Measurements from ENCODE around the gene MROH9.

MROH9 gene

GRCh38 chr1:171055966-171056643, 120.8 kb downstream of the MROH9 start:
- H3K4me3 ChIP-seq (ENCODE audit: low read length): no peak overlapping the region
- DNase-seq (ENCODE audit: low read depth, low spot score): no peak

GRCh38 chr1:171061425-171062143, 126.2 kb downstream of the MROH9 start:
- no peak overlapping the region for H3K4me3 ChIP-seq (ENCODE audit: low read length)
- DNase-seq (ENCODE audit: low read depth, low spot score): no peak

DNA sequence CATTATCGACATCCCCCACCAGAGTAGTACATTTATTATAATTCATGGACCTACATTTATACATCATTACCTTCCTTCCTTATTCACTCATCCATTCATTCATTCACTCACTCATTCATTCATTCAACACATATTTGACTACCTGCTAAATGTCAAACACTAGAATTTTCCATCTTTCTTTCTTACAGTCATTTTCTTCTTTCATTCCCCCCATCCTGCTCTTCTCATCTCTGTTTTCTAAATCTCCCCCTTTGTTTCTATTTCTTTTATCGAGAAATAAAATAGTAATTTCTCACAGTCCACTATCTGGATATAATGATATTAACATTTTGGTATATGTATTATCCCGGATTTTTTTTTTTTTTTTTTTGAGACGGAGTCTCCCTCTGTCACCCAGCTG, 127.6 kb downstream of the MROH9 start:
- DNase-seq (ENCODE audit: low read depth, low spot score): no peak
- no peak overlapping the region for H3K4me3 ChIP-seq (ENCODE audit: low read length)

GRCh38 chr1:171075041-171075440, 139.7 kb downstream of the MROH9 start:
- H3K4me3 ChIP-seq (ENCODE audit: low read length): no peak overlapping the region
- no peak for DNase-seq (ENCODE audit: low read depth, low spot score)

DNA sequence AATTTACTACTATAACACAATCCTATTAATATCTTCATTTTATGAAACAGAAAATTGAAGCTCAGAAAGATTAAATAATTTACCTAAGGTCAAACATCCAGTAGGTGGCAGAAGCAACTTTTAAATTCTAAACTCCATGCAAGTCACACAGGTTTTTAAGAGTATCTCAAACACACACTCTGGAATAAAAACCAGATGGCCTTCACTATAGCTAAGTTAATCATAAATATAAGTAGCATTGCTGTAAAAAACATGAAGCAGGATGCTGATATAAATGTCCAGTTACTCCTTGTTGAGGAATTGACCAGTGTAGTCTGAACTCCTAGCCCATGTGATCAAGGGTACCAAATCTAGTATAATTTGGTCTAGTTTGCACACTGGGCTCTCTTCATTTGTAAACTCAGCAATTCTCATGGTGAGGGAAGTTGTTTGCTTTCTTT, 146.0 kb downstream of the MROH9 start:
- peak; percentile 16 for DNase-seq (ENCODE audit: low read depth, low spot score)
- H3K4me3 ChIP-seq (ENCODE audit: low read length): no peak overlapping the region

- no peak for DNase-seq (ENCODE audit: low read depth, low spot score)
- no peak overlapping the region for H3K4me3 ChIP-seq (ENCODE audit: low read length)
Measured at GRCh38 chr1:171081763-171082201, 146.4 kb downstream of the MROH9 start.

DNA sequence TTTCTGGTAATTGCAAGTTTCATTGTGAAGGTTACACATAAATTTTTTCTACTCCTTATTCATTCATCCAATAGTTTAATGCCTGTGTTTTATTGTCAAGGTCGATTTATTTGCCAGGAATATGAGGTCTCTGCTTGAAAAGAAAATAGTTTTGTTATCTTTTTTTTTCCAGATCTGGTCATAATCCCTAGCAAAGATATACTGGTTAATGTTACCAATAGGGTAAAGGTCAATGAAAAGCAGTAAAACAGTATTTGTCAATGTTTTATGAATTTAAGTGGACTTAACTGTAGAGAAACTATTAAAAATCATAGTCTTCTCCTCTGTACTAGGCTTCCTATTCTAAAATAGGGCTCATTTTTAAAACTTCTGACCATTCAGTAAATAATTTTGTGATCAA, 147.3 kb downstream of the MROH9 start:
- DNase-seq (ENCODE audit: low read depth, low spot score): no peak
- H3K4me3 ChIP-seq (ENCODE audit: low read length): no peak overlapping the region

DNA sequence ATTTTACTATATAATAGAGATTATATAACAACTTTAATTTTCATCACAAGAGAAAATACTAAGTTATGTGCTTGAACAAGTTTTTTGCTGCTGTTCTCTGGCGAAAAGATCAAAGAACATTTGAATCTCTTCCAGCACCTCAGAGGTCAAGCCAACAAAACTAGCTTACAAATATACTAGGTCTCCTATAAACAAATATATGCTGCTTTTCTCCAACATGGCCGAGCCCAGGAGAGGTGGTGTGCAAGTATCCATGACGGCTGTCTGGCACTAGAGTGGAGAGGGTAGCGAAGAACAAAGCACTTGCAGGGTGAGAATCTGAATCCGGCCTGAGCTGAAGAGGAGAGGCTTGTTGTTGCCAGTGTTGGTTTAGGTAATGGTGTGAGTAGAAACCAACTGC, 147.9 kb downstream of the MROH9 start:
- H3K4me3 ChIP-seq (ENCODE audit: low read length): no peak overlapping the region
- no peak for DNase-seq (ENCODE audit: low read depth, low spot score)

- no peak for DNase-seq (ENCODE audit: low read depth, low spot score)
- H3K4me3 ChIP-seq (ENCODE audit: low read length): no peak overlapping the region
Measured at GRCh38 chr1:171084091-171084490, 148.8 kb downstream of the MROH9 start.

GRCh38 chr1:171084870-171085269, 149.5 kb downstream of the MROH9 start:
- H3K4me3 ChIP-seq (ENCODE audit: low read length): no peak overlapping the region

GRCh38 chr1:171087896-171088295, 152.6 kb downstream of the MROH9 start:
- no peak for DNase-seq (ENCODE audit: low read depth, low spot score)

More at GRCh38 chr1:171084870-171085269, 149.5 kb downstream of the MROH9 start:
- DNase-seq (ENCODE audit: low read depth, low spot score): no peak

GRCh38 chr1:171090604-171091003, 155.3 kb downstream of the MROH9 start, which contains the start of gene FMO3:
TSS of gene FMO3 (plus strand) at chr1:171090905. CDS start at chr1:171092659, 1,754 bp downstream.
- DNase-seq (ENCODE audit: low read depth, low spot score): no peak
- H3K4me3 ChIP-seq (ENCODE audit: low read length): no peak within 1 kb of the TSS

More at GRCh38 chr1:171087896-171088295, 152.6 kb downstream of the MROH9 start:
- no peak overlapping the region for H3K4me3 ChIP-seq (ENCODE audit: low read length)

DNA sequence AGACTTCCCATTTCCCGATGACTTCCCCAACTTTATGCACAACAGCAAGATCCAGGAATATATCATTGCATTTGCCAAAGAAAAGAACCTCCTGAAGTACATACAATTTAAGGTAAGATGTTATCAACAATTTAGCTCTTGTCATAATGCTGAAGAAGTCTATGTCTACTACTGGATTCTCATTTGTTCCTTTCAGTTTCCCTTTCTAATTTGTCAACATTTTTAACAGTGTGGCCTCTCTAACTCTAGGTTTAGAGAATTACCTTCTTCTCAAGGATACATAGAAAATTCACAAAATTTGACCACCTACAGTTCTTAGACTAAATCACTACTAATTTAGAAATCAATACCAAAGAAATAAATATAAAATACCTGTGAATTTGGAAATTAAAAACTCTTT, 168.5 kb downstream of the MROH9 start:
- DNase-seq (ENCODE audit: low read depth, low spot score): no peak
- no peak overlapping the region for H3K4me3 ChIP-seq (ENCODE audit: low read length)

GRCh38 chr1:171107262-171107940, 172.1 kb downstream of the MROH9 start:
- no peak overlapping the region for H3K4me3 ChIP-seq (ENCODE audit: low read length)
- no peak for DNase-seq (ENCODE audit: low read depth, low spot score)

DNA sequence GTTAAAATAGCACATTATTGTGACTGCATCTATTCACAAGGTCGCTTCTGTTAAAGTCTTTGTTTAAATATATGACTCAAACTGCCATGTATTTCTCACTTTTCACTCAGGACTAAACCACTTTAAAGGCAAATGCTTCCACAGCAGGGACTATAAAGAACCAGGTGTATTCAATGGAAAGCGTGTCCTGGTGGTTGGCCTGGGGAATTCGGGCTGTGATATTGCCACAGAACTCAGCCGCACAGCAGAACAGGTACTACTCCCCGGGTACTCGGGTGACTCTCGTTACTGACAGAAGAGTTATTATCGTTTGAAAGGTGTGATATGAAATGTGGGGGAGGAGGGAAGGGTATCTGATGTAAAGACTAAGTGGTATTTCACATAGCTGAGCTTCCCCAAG, 172.6 kb downstream of the MROH9 start:
- H3K4me3 ChIP-seq (ENCODE audit: low read length): no peak overlapping the region
- DNase-seq (ENCODE audit: low read depth, low spot score): no peak

- DNase-seq (ENCODE audit: low read depth, low spot score): no peak
Measured at GRCh38 chr1:171109966-171110365, 174.6 kb downstream of the MROH9 start.

DNA sequence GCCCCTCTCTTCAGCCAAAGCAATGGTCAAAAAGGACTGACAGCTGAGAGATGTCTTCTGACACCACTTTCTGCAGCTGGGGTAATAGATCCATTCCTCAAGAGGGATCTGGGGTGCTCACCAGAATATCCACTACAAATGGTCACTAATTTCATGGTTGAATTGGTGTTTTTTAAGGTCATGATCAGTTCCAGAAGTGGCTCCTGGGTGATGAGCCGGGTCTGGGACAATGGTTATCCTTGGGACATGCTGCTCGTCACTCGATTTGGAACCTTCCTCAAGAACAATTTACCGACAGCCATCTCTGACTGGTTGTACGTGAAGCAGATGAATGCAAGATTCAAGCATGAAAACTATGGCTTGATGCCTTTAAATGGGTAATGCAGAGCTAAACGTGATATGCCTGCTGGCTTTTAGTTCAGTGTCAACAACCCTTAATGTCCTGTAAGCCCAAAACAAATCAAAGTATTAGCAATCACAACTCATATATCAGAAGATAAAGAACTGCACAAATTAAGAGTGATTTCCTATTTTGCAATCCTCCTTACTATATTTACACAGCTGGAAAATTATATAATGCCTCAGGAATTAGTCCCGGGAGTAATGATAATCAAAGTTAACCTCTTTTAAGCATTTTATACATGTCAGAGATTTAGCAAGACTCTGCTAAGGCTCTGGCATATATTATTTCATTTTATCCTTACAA, 175.4 kb downstream of the MROH9 start:
- no peak for DNase-seq (ENCODE audit: low read depth, low spot score)

More at GRCh38 chr1:171109966-171110365, 174.6 kb downstream of the MROH9 start:
- H3K4me3 ChIP-seq (ENCODE audit: low read length): no peak overlapping the region

GRCh38 chr1:171112119-171112518, 176.8 kb downstream of the MROH9 start:
- H3K4me3 ChIP-seq (ENCODE audit: low read length): no peak overlapping the region
- DNase-seq (ENCODE audit: low read depth, low spot score): no peak

More for the DNA sequence above, 175.4 kb downstream of the MROH9 start:
- no peak overlapping the region for H3K4me3 ChIP-seq (ENCODE audit: low read length)

- no peak overlapping the region for H3K4me3 ChIP-seq (ENCODE audit: low read length)
- DNase-seq (ENCODE audit: low read depth, low spot score): no peak
Measured at GRCh38 chr1:171113382-171113781, 178.0 kb downstream of the MROH9 start.
